Neutrophil (primary cell): ENCODE results near the gene ALLC.

Source experiments
- H3K27ac ChIP-seq: fragments of 200-600 bp; sonication (generic); 2 replicates; pipeline ENCODE4 v1.5.1; 2016; ENCODE audit warnings: mild to moderate bottlenecking, moderate library complexity
- H3K27me3 ChIP-seq: fragments of 200-600 bp; sonication (generic); 2 replicates; pipeline ENCODE4 v1.6.0; 2016; ENCODE audit warnings: mild to moderate bottlenecking
- H3K36me3 ChIP-seq: fragments of 200-600 bp; sonication (generic); 2 replicates; pipeline ENCODE4 v1.5.1; 2017
- H3K4me1 ChIP-seq, 2 experiments: fragments of 200-600 bp in 1 of 2; sonication (generic) in 1 of 2; 1 replicate in 1 of 2; 2 replicates in 1 of 2; pipeline versions ENCODE4 v1.5.1 to v1.6.1; 2013 to 2016; ENCODE audit warnings: low read depth in 1 of 2, low read length in 1 of 2, mild to moderate bottlenecking in 1 of 2, moderate library complexity in 1 of 2; ENCODE audit not compliant: control insufficient read depth in 1 of 2, insufficient read depth in 1 of 2
- H3K4me3 ChIP-seq, 2 experiments: fragments of 200-600 bp in 1 of 2; sonication (generic) in 1 of 2; 1 replicate in 1 of 2; 2 replicates in 1 of 2; pipeline ENCODE4 v1.5.1; 2013 to 2016; ENCODE audit warnings: low read depth in 1 of 2, low read length in 1 of 2, mild to moderate bottlenecking in 1 of 2, moderate library complexity in 1 of 2
- H3K9me3 ChIP-seq: fragments of 200-600 bp; sonication (generic); 2 replicates; pipeline ENCODE4 v1.5.1; 2016
- CTCF ChIP-seq: fragments of 200-600 bp; sonication (generic); IDR thresholded peaks from 2 replicates; pipeline ENCODE4 v1.5.1; 2016; ENCODE audit warnings: antibody characterized with exemption

The ALLC gene

DNA sequence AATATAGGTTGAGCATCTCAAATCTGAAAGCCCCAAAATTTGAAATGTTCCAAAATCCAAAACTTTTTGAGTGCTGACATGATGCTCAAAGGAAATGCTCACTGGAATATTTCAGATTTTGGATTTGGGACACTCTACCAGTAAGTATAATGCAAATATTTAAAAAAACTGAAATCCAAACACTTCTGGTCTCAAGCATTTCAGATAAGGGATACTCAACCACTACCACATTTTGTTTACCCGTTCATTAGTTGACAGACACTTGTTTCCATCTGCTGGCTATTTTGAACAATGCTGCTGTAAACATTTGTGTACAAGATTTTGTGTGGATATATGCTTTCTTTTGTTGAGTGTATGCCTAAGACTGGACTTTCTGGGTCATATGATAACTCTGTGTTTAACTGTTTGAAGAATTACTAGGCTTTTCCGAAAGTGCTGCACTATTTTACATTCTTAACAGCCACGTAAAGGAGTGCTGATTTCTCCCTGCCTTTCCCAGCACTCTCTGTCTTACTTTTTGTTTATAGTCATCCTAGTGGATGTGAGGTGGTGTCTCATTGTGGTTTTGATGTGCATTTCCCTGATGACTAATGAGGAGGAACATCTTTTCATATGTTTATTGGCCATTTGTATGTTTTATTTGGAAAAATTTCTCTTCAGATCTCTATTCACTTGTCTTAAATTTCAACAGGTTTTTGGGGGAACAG is 25.9 kb downstream of the ALLC start:
- no peaks in the 10 kb centered on the region for H3K27me3 ChIP-seq
- H3K4me3 ChIP-seq, result no peak overlapping the region

DNA sequence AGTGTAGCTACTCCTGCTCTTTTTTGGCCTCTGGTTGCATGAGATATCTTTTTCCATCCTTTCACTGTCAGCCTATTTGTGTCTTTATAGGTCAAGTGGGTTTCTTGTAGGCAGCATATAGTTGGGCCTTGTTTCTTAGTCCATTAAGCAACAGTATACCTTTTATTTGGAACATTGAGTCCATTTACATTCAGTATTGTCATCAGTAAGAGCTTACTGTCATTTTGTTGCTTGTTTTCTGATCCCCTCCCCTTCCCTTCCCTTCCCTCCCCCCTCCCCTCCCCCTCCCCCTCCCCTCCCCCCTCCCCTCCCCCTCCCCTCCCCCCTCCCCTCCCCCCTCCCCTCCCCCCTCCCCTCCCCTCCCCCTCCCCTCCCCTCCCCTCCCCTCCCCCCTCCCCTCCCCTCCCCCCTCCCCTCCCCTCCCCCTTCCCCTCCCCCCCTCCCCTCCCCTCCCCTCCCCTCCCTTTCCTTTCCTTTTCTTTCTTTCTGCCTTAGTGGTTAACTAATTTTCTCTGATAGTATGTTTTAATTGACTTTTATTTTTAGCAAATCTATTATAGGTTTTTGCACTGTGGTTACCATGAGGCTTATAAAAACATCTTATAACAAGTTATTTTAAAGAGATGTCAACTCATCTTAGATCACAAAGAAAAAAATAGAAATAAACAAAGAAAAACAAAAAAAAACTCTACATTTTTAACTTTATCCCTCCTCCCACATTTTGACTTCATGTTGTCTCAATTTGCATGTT is 32.2 kb downstream of the ALLC start:
- no peak for TF ChIP-seq CTCF
- Histone ChIP-seq H3K4me1 (no peaks in the 10 kb centered on the region), H3K27ac (no peak overlapping the region), H3K9me3 (no peaks in the 10 kb centered on the region), H3K4me3 (no peak overlapping the region), H3K27me3 (no peaks in the 10 kb centered on the region), H3K36me3 (no peaks in the 10 kb centered on the region)

More for the DNA sequence above, 25.9 kb downstream of the ALLC start:
- Histone ChIP-seq H3K4me1 (no peaks in the 10 kb centered on the region), H3K9me3 (no peaks in the 10 kb centered on the region), H3K27ac (no peak overlapping the region), H3K36me3 (no peaks in the 10 kb centered on the region)
- TF ChIP-seq CTCF, result no peak

DNA sequence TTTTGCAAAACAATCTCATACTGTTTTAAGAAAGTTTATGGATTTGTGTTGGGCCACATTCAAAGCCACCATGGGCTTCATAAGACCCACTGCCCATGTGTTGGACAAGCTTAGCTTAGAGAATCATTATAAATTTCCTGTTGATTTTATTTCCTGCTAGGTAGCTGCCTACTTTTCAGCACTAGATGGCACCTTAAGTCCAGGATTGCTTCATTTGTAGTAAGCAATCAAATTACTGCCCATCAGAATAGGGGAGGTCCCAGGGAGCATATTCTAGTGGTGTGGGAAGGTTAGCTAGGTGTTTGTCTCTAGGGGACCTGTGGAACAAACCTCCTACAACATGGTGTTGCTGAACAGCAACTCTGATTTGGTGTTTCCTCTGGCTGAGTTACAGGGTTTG is 34.4 kb downstream of the ALLC start:
- no peak for TF ChIP-seq CTCF
- Histone ChIP-seq H3K4me3 (no peak overlapping the region), H3K27ac (no peak overlapping the region), H3K27me3 (no peaks in the 10 kb centered on the region), H3K4me1 (no peaks in the 10 kb centered on the region), H3K9me3 (no peaks in the 10 kb centered on the region), H3K36me3 (no peaks in the 10 kb centered on the region)

GRCh38 chr2:3696545-3696944 is 38.5 kb downstream of the ALLC start:
- H3K9me3 ChIP-seq, result no peaks in the 10 kb centered on the region
- no peaks in the 10 kb centered on the region for H3K36me3 ChIP-seq
- TF ChIP-seq CTCF, result no peak
- H3K4me3 ChIP-seq, result no peak overlapping the region
- H3K4me1 ChIP-seq, result no peaks in the 10 kb centered on the region
- peaks cover 15% of the 10 kb centered on the region for H3K27me3 ChIP-seq
- no peak overlapping the region for H3K27ac ChIP-seq

DNA sequence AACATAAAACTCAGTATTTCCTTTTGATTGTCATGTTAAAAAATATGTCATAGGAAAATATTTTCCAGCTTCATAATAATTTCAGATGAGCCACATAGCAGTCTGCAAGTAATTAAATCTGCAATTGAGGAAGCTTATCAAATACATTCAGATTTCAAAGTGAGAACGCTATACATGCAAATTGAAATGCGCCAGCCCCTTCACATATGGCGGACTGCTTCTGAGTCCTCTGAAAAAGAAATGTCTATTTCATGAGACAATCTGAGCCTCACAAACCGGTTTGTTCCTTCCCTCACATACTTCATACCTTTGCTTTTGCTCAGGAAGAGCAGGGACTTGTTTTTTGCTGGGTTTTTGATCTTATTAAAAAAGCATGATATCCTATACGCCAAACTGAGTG is 43.1 kb downstream of the ALLC start:
- Histone ChIP-seq H3K27me3 (peaks cover 58% of the 10 kb centered on the region), H3K4me3 (no peak overlapping the region), H3K4me1 (no peaks in the 10 kb centered on the region), H3K27ac (no peak overlapping the region), H3K9me3 (no peaks in the 10 kb centered on the region), H3K36me3 (no peaks in the 10 kb centered on the region)
- TF ChIP-seq CTCF, result no peak
